Measurements from ENCODE around the gene DEPDC5.

DNA sequence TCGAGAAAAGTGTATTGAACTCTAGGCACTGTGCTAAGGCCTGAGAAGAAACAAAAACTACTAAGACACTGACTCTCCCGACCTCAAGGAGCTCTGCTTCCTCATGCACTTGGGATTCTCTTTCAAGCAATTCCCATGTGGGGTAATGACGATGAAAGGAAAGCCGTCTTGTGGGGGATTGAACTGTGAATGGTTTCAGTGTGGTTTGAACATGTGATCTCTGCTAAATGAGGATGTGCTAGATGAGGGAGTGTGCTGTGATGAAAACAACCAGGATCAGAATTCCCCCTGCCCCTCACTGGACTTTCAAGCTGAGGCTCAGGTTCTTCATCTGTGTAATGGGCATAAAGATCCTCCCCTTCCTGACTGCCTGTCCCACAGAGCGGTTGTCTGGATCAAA lies 74.9 kb downstream of the DEPDC5 start:
- TF ChIP-seq CTCF (IDR thresholded peaks at IDR 0.05) (no peak), EZH2 (IDR thresholded peaks at IDR 0.05) (no peak)

Data from neural progenitor cell (in vitro differentiated cells).